ENCODE data around the gene ADIPOR2. TPM values are rescaled to one million over a fixed set of nuclear protein-coding genes. Genes with fewer than 3 reads are reported as not detected.

The ADIPOR2 gene
- total and polyA plus RNA-seq, 2 donors (not counting 1 experiment from before 2014, with no cell fraction given): 9.2 to 35.9 TPM

DNA sequence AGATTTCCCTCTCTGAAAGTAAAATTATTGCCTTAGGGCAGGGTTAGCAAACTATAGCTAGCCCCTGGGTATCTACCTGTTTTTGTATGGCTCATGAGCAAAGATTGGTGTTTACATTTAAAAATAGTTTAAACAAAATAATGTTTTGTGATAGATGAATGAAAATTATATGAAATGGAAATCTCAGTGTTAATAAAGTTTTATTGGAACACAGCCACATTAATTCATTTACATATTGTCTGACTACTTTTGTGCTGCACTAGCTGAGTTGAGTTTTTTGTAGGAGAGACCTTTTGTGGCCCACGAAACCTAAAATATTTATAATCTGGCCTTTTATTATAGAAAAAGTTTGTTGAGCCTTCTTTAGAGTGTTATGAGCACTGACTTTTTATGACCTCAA lies 48.5 kb downstream of the ADIPOR2 start:
- ChIA-PET POLR2A (no interaction called here), CTCF (interaction anchor here (0.8 to 1.0 kb wide), 2 partner anchors 51 to 201 kb away, joined by 3 read pairs; no protein-coding TSS in a partner anchor)
- H3K27ac ChIP-seq (ENCODE audit: low read length in 2 of 2): no peak overlapping the region
- no peak overlapping the region for H3K9ac ChIP-seq (ENCODE audit: low read length)
- TF ChIP-seq, protein P1, sequence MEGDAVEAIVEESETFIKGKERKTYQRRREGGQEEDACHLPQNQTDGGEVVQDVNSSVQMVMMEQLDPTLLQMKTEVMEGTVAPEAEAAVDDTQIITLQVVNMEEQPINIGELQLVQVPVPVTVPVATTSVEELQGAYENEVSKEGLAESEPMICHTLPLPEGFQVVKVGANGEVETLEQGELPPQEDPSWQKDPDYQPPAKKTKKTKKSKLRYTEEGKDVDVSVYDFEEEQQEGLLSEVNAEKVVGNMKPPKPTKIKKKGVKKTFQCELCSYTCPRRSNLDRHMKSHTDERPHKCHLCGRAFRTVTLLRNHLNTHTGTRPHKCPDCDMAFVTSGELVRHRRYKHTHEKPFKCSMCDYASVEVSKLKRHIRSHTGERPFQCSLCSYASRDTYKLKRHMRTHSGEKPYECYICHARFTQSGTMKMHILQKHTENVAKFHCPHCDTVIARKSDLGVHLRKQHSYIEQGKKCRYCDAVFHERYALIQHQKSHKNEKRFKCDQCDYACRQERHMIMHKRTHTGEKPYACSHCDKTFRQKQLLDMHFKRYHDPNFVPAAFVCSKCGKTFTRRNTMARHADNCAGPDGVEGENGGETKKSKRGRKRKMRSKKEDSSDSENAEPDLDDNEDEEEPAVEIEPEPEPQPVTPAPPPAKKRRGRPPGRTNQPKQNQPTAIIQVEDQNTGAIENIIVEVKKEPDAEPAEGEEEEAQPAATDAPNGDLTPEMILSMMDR (IDR thresholded peaks at IDR 0.05): no peak
- TF ChIP-seq EZH2 (IDR thresholded peaks at IDR 0.05; ENCODE audit: borderline replicate concordance, insufficient read depth, low read depth, low read length, poor library complexity, severe bottlenecking): no peak
- H3K9me3 Mint-ChIP-seq (ENCODE audit: insufficient read depth): no peaks in the 10 kb centered on the region
- H3K4me3 ChIP-seq (ENCODE audit: control extremely low read depth in 1 of 5, extremely low read depth in 1 of 5, insufficient read depth in 1 of 5, low read depth in 2 of 5, low read length in 4 of 5): no peak overlapping the region
- no peak overlapping the region for H3K4me3 Mint-ChIP-seq
- H3K9me3 ChIP-seq (ENCODE audit: control extremely low read depth in 1 of 3, control insufficient read depth in 2 of 3, insufficient read depth in 1 of 3, low read length in 2 of 3): peaks cover 0 to 9% (median 0%) of the 10 kb centered on the region in 3 donors
- H3K4me1 ChIP-seq (ENCODE audit: control insufficient read depth in 2 of 2, insufficient read depth in 2 of 2, low read length in 2 of 2): peaks cover 17 to 28% of the 10 kb centered on the region in 2 donors
- DNase-seq (no peak), ATAC-seq (ENCODE audit: low read depth) (no peak)
- no peak overlapping the region for H2AFZ ChIP-seq (ENCODE audit: insufficient read depth, low read depth, low read length, poor library complexity, severe bottlenecking)
- no peak overlapping the region for H3K27ac Mint-ChIP-seq
- no peaks in the 10 kb centered on the region for H3K27me3 Mint-ChIP-seq
- intact Hi-C loops (cut with micrococcal nuclease): no loop called here
- H4K20me1 ChIP-seq (ENCODE audit: control insufficient read depth, insufficient read depth, low read length, poor library complexity, severe bottlenecking): peaks cover 44% of the 10 kb centered on the region
- H3K79me2 ChIP-seq (ENCODE audit: control insufficient read depth, insufficient read depth, low read length): peaks cover 69% of the 10 kb centered on the region
- no peak overlapping the region for H3K4me2 ChIP-seq (replicated peaks; ENCODE audit: low read depth, low read length, poor library complexity, severe bottlenecking)
- H3K4me1 Mint-ChIP-seq: peaks cover 55% of the 10 kb centered on the region
- WGBS (ENCODE audit: insufficient coverage): no CpG with 5 or more reads among the region's 1 CpG
- no peaks in the 10 kb centered on the region for H3K36me3 ChIP-seq (replicated peaks in 1 of 2; ENCODE audit: control extremely low read depth in 1 of 2, control insufficient read depth in 1 of 2, extremely low read depth in 1 of 2, insufficient read depth in 2 of 2, low read length in 1 of 2)
- H3K27me3 ChIP-seq (replicated peaks in 1 of 4; ENCODE audit: control extremely low read depth in 1 of 4, control insufficient read depth in 3 of 4, insufficient read depth in 4 of 4, low read length in 3 of 4): no peaks in the 10 kb centered on the region

- peaks cover 2 to 3% of the 10 kb centered on the region in 2 experiments for H3K36me3 ChIP-seq (replicated peaks in 1 of 2; ENCODE audit: control extremely low read depth in 1 of 2, control insufficient read depth in 1 of 2, extremely low read depth in 1 of 2, insufficient read depth in 2 of 2, low read length in 1 of 2)
- no peak overlapping the region for H2AFZ ChIP-seq (ENCODE audit: insufficient read depth, low read depth, low read length, poor library complexity, severe bottlenecking)
- ChIA-PET POLR2A (interaction anchor here (0.6 kb wide), 1 partner anchor 1018 kb away, joined by 4 read pairs; no protein-coding TSS in a partner anchor), CTCF (interaction anchor here (0.7 to 1.1 kb wide), 3 partner anchors 10 to 16 kb away, joined by 3 to 4 read pairs (median 3); no protein-coding TSS in a partner anchor)
- TF ChIP-seq, protein P1 (IDR thresholded peaks at IDR 0.05): no peak
- no peak for TF ChIP-seq EZH2 (IDR thresholded peaks at IDR 0.05; ENCODE audit: borderline replicate concordance, insufficient read depth, low read depth, low read length, poor library complexity, severe bottlenecking)
- H3K27me3 Mint-ChIP-seq: no peaks in the 10 kb centered on the region
- H4K20me1 ChIP-seq (ENCODE audit: control insufficient read depth, insufficient read depth, low read length, poor library complexity, severe bottlenecking): peaks cover 44% of the 10 kb centered on the region
- peaks cover 59% of the 10 kb centered on the region for H3K4me1 Mint-ChIP-seq
- H3K4me1 ChIP-seq (ENCODE audit: control insufficient read depth in 2 of 2, insufficient read depth in 2 of 2, low read length in 2 of 2): peaks cover 17 to 32% of the 10 kb centered on the region in 2 donors
- WGBS (ENCODE audit: insufficient coverage): 78% methylated on average over 5 of the region's 5 CpGs
- H3K27me3 ChIP-seq (replicated peaks in 1 of 4; ENCODE audit: control extremely low read depth in 1 of 4, control insufficient read depth in 3 of 4, insufficient read depth in 4 of 4, low read length in 3 of 4): no peaks in the 10 kb centered on the region
- H3K27ac ChIP-seq (ENCODE audit: low read length in 2 of 2): no peak overlapping the region
- peaks cover 75% of the 10 kb centered on the region for H3K79me2 ChIP-seq (ENCODE audit: control insufficient read depth, insufficient read depth, low read length)
- H3K27ac Mint-ChIP-seq: no peak overlapping the region
- peaks cover 0 to 9% (median 0%) of the 10 kb centered on the region in 3 donors for H3K9me3 ChIP-seq (ENCODE audit: control extremely low read depth in 1 of 3, control insufficient read depth in 2 of 3, insufficient read depth in 1 of 3, low read length in 2 of 3)
- H3K9ac ChIP-seq (ENCODE audit: low read length): no peak overlapping the region
- no peaks in the 10 kb centered on the region for H3K9me3 Mint-ChIP-seq (ENCODE audit: insufficient read depth)
- intact Hi-C loops (cut with micrococcal nuclease): no loop called here
- ATAC-seq (ENCODE audit: low read depth) (no peak), DNase-seq (no peak)
- H3K4me2 ChIP-seq (replicated peaks; ENCODE audit: low read depth, low read length, poor library complexity, severe bottlenecking): no peak overlapping the region
- H3K4me3 Mint-ChIP-seq: no peak overlapping the region
- H3K4me3 ChIP-seq (ENCODE audit: control extremely low read depth in 1 of 5, extremely low read depth in 1 of 5, insufficient read depth in 1 of 5, low read depth in 2 of 5, low read length in 4 of 5): no peak overlapping the region
Observed at GRCh38 chr12:1740161-1740948, 49.5 kb downstream of the ADIPOR2 start.

All from B cell (primary cell).